ENCODE data around the gene RIMKLA.
A peak's percentile ranks its signal among the peaks of the same experiment; 100 is the strongest.

Gene RIMKLA

DNA sequence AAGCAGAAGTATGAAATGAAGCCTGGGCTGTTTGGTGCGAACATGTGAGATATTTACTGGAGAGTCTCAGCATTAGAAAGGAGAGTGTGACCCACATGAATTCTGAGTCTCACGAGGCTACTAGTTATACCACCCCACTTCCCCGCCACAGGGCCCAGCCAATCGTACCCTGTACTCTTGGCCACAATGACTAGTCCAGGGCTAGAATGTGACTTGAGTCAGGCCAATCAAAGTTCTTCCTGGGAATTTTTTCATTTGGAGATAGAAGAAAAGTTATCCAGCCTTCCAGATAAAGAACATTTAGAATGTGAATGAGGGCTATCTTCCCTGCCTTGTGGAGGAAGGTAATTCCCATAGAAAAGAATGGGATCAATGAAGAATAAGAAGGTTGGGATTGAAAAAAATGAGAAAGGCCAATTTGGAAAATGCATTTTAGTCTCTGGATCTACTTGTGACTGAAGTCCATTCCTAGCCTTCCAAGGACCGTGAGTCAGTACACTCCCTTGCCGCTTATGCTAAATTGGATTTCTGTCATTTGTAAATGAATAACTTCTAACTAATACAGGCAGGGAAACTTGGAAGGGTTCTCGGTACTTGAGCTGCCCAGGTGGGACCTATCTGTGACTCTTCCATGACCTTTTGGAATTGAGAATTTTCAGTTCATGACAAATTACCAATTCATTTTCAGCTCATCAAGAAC is 12.3 kb upstream of the RIMKLA start:
- DNase-seq (ENCODE audit: extremely low spot score): no peak
- TF ChIP-seq HDGF (IDR thresholded peaks at IDR 0.05; ENCODE audit: borderline replicate concordance) (no peak), SP1 (IDR thresholded peaks at IDR 0.05) (no peak), FOXK2 (IDR thresholded peaks at IDR 0.05) (no peak)
- ChIA-PET POLR2A (no interaction called here), CTCF (no interaction called here)

DNA sequence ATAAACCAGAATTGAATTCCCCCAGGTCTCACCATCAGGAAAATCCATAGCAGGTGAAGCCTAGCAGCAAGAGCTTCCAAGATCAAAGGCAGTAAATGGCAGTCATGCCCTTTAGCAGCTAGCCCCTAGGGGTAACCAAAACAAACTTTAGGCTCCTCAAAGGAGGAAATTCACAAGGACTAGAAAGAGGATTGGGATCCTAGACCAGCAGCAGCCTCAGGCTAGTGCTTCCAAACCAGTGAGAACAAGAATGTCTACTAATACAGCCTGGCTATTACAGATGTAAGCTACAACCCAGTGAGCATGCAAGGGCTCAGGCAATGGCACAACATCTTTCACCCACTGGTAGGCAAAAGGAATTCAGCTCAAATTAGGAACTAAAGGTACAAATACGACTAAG is 11.1 kb upstream of the RIMKLA start:
- TF ChIP-seq BHLHE40 (IDR thresholded peaks at IDR 0.05; ENCODE audit: borderline replicate concordance): no peak
- TF ChIP-seq TARDBP (IDR thresholded peaks at IDR 0.05): no peak
- no peak for TF ChIP-seq ARNT (IDR thresholded peaks at IDR 0.05)
- CTCF ChIA-PET: interaction anchor here (0.6 kb wide), 1 partner anchor 84 kb away, joined by 3 read pairs; no protein-coding TSS in a partner anchor
- POLR2A ChIA-PET: no interaction called here
- no peak for DNase-seq (ENCODE audit: extremely low spot score)

DNA sequence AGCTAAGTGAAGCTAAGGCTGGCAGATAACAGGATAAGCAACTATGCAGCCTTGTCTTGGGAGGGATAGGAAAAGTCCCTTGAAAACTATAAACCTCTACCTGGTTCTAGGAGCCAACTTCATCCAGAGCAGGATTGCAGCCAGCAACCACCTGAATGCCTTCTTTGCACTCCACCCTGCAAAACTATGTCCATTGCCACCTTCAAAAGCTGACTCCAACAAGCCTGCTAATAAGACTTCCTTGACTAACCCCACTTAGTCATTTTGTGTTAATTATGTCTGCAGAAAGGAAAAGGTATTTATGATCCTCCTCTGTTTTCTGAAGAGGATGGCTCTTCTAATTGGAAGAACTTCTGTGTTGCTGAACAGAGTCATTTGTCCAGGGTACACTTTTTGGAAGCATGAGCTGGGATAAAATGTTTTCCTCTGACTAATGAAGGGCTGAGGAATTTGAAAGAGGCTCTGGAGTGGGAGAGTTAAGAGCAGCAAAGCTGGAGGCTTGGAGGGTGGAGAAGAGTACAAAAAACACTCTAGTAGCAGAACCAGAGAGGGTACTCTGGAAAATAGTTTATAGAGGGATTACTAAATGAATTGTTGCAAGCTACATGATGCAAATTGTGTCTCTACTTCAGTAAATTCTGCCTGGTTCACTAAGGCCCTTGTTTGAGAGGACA is 9.6 kb upstream of the RIMKLA start:
- POLR2A ChIA-PET: no interaction called here

DNA sequence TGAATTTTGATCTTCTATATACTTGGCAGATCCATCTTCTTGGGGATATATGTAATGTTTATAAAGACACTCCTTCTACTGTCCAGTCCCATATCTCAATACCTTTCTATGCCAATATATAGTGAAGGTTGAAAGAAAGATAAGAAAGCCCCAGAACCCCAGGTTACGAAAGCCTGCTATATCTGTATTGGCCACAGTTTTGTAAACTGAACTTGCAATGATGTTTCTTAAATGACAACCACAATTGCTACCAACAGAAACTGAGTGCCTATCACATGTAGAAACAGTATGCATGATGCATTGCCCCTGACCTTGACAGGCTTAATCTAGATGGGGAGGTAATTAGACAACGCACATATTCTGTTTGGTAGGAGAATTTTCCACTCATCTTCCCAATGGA is 7.8 kb upstream of the RIMKLA start:
- ChIA-PET POLR2A (no interaction called here), CTCF (no interaction called here)
- TF ChIP-seq CTBP1 (IDR thresholded peaks at IDR 0.05; ENCODE audit: borderline replicate concordance) (no peak), FOXA1 (IDR thresholded peaks at IDR 0.05) (no peak), SUZ12 (IDR thresholded peaks at IDR 0.05) (no peak), LEF1 (IDR thresholded peaks at IDR 0.05; ENCODE audit: borderline replicate concordance) (no peak), ZNF384 (IDR thresholded peaks at IDR 0.05) (no peak), NFRKB (IDR thresholded peaks at IDR 0.05) (no peak), BHLHE40 (IDR thresholded peaks at IDR 0.05; ENCODE audit: borderline replicate concordance) (no peak), TARDBP (IDR thresholded peaks at IDR 0.05) (no peak), L3MBTL2 (conservative IDR thresholded peaks at IDR 0.05) (no peak), ARNT (IDR thresholded peaks at IDR 0.05) (no peak), SP1 (IDR thresholded peaks at IDR 0.05) (no peak)
- TF ChIP-seq, protein P1, sequence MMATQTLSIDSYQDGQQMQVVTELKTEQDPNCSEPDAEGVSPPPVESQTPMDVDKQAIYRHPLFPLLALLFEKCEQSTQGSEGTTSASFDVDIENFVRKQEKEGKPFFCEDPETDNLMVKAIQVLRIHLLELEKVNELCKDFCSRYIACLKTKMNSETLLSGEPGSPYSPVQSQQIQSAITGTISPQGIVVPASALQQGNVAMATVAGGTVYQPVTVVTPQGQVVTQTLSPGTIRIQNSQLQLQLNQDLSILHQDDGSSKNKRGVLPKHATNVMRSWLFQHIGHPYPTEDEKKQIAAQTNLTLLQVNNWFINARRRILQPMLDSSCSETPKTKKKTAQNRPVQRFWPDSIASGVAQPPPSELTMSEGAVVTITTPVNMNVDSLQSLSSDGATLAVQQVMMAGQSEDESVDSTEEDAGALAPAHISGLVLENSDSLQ (IDR thresholded peaks at IDR 0.05): no peak
- DNase-seq (ENCODE audit: extremely low spot score): no peak

More for the DNA sequence above, 9.6 kb upstream of the RIMKLA start:
- TF ChIP-seq TARDBP (IDR thresholded peaks at IDR 0.05) (no peak), SUZ12 (IDR thresholded peaks at IDR 0.05) (no peak), SP1 (IDR thresholded peaks at IDR 0.05) (no peak), NFRKB (IDR thresholded peaks at IDR 0.05) (no peak), BHLHE40 (IDR thresholded peaks at IDR 0.05; ENCODE audit: borderline replicate concordance) (no peak), L3MBTL2 (conservative IDR thresholded peaks at IDR 0.05) (no peak), LEF1 (IDR thresholded peaks at IDR 0.05; ENCODE audit: borderline replicate concordance) (no peak), FOXM1 (IDR thresholded peaks at IDR 0.05; ENCODE audit: borderline replicate concordance) (no peak), FOXA1 (IDR thresholded peaks at IDR 0.05) (no peak), ZNF384 (IDR thresholded peaks at IDR 0.05) (no peak), CTBP1 (IDR thresholded peaks at IDR 0.05; ENCODE audit: borderline replicate concordance) (no peak), ELF4 (IDR thresholded peaks at IDR 0.05) (no peak), HDGF (IDR thresholded peaks at IDR 0.05; ENCODE audit: borderline replicate concordance) (no peak)
- no peak for DNase-seq (ENCODE audit: extremely low spot score)
- CTCF ChIA-PET: interaction anchor here (0.5 kb wide), 1 partner anchor 158 kb away, joined by 3 read pairs; no protein-coding TSS in a partner anchor

DNA sequence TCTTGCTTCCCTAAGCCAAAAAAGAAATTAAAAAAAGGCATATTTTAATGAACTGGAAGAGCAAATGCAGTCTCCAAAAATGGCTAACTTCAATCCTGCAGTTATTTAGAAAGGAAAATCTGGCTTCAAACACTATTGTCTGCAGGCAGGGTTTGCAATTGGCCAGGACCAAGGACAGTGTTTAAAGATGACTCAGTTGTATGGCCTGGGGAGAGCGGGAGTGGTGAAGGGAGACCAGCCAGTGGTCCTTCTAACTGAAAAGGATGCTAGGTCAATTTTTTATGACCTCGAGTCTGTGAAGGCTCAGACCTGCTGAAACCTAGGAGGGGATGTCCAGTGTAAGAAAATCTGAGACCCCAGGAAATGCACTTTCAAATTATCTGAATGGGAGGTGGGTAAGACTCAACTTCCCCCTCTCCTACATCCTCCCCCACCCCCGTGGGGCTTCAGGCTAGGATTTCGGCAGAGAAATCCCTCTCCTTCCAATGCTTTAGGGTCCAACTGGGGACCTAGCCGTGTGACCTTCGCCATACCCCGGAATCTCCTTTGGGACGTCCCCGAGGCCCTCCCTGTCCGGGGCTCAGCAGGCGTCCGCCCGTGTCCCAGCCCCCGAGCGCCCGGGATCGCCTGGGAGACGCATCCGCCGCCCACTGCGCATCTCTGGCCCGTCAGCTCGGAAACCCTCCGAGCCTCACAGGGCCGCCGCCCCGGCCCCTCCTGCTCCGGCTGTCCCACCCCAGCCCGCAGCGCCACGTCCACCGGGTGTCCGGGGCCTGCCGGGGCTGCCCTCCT is 602 bp upstream of the RIMKLA start:
- DNase-seq (ENCODE audit: extremely low spot score): peak; percentile 62
- no peak for TF ChIP-seq ELF4 (IDR thresholded peaks at IDR 0.05)
- no peak for TF ChIP-seq NFRKB (IDR thresholded peaks at IDR 0.05)
- TF ChIP-seq FOXM1 (IDR thresholded peaks at IDR 0.05; ENCODE audit: borderline replicate concordance): no peak
- POLR2A ChIA-PET: interaction anchor here (2.6 kb wide), 1 partner anchor 77 kb away, joined by 9 read pairs; the partner anchor contains the start of gene PPCS
- CTCF ChIA-PET: no interaction called here

DNA sequence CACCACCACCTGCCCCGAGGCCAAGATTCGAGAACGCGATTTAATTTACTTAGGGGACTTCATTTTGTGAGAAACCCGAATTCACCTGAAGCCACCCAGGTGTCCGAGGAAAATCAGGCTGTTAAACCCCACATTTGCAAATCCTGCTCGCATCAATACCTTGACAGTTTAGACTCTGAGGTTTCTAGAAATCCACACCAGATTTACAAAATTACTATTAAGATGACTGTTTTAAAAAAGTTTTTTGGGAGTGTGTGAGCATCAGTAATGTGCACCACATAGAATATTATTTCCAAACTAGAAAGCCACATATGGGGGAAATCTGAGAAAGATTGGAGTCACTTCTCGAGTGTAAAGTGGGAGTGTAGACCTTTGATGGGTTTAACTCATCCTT is 685 bp downstream of the RIMKLA start:
- POLR2A ChIA-PET: interaction anchor here (2.6 kb wide), 1 partner anchor 76 kb away, joined by 9 read pairs; the partner anchor contains the start of gene PPCS
- DNase-seq (ENCODE audit: extremely low spot score): no peak
- CTCF ChIA-PET: no interaction called here
- TF ChIP-seq ARNT (IDR thresholded peaks at IDR 0.05) (no peak), FOXM1 (IDR thresholded peaks at IDR 0.05; ENCODE audit: borderline replicate concordance) (no peak), FOXK2 (IDR thresholded peaks at IDR 0.05) (no peak), NFRKB (IDR thresholded peaks at IDR 0.05) (no peak)

DNA sequence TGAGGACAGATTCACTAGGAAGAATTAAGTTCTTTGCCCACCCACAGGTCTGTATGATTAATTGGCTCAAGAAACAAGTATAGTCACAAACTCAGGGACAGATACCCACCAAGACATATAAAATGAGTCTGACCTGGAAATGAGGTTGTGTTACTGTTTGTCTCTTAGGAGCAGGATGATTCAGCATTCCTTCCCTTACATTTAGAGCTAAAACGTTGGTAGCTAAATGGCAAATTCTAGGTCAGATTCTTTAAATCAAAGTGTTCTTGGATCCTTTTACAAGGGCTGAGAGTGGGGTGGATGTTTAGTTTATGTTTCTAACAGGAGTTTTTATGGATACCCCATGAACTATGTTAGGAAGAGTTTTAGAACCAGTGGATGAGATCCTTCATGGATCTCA is 4.7 kb downstream of the RIMKLA start:
- POLR2A ChIA-PET: interaction anchor here (0.6 kb wide), 1 partner anchor 377 kb away, joined by 4 read pairs; no protein-coding TSS in a partner anchor
- DNase-seq (ENCODE audit: extremely low spot score): no peak
- TF ChIP-seq SUZ12 (IDR thresholded peaks at IDR 0.05) (no peak), L3MBTL2 (conservative IDR thresholded peaks at IDR 0.05) (no peak), NFRKB (IDR thresholded peaks at IDR 0.05) (no peak), BHLHE40 (IDR thresholded peaks at IDR 0.05; ENCODE audit: borderline replicate concordance) (no peak), FOXM1 (IDR thresholded peaks at IDR 0.05; ENCODE audit: borderline replicate concordance) (no peak), CTBP1 (IDR thresholded peaks at IDR 0.05; ENCODE audit: borderline replicate concordance) (no peak), ZNF384 (IDR thresholded peaks at IDR 0.05) (no peak)
- CTCF ChIA-PET: no interaction called here
